Measurements from ENCODE around the gene TMPRSS11B.

- TF ChIP-seq CTCF (IDR thresholded peaks at IDR 0.05; ENCODE audit: insufficient read depth, low read length) (no peak), POLR2AphosphoS5 (IDR thresholded peaks at IDR 0.05; ENCODE audit: low read depth) (no peak), REST (IDR thresholded peaks at IDR 0.05; ENCODE audit: insufficient replicate concordance, low read depth) (no peak)
Observed at GRCh38 chr4:68249434-68249833, 3.9 kb upstream of the TMPRSS11B start.

Data from HL-60 (cell line).